ENCODE data around the gene BCAR3. TPM values are rescaled to one million over a fixed set of nuclear protein-coding genes. Genes with fewer than 3 reads are reported as not detected.

Gene BCAR3
- total and polyA plus RNA-seq, 2 of the 4 experiments (the other 2 are of a cell fraction), result 41.4 to 46.4 TPM

DNA sequence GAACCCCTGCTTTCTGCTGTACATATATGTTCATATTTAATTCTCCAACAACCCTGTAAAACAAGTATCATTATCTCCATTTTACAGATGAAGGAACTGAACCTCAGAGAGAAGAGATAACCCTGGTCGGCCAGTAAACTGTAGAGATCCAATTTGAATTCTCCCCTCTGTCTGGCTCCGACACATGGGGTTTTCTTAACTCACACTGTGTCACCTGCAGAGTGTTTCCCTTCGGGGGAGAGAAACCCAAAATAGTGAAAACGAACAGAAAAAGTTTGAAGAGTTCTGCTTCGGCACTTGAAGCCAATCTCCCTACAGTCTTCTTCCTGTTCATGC lies 17.4 kb upstream of the BCAR3 start:
- H3K4me1 ChIP-seq (ENCODE audit: control insufficient read depth, insufficient read depth, low read length), result peaks cover 21% of the 10 kb centered on the region
- DNase-seq (no peak), ATAC-seq (ENCODE audit: low read depth) (no peak)
- intact Hi-C loops (cut with micrococcal nuclease) (no loop called here), dilution Hi-C loops (cut with HindIII; ENCODE audit: low sequenced_read_pairs, unreplicated experiment) (no loop called here), in situ Hi-C loops (cut with MboI; ENCODE audit: low sequenced_read_pairs) (loop anchor here (10.0 kb wide), 1 partner anchor 64 kb away; no protein-coding TSS in a partner anchor)
- peaks cover 35% of the 10 kb centered on the region for H3K9me1 ChIP-seq (ENCODE audit: insufficient read depth, low read length)
- peak overlapping the region; percentile 61; the same call in 2 of the 3 replicates for H2BK15ac ChIP-seq (ENCODE audit: low read depth, low read length)
- no peak overlapping the region for H3K4me2 ChIP-seq (ENCODE audit: low read depth, low read length)
- H3K4ac ChIP-seq (ENCODE audit: low read depth, low read length), result peak overlapping the region; percentile 41; the same call in 1 of the 2 replicates
- no peaks in the 10 kb centered on the region for H3K36me3 ChIP-seq (ENCODE audit: control insufficient read depth, insufficient read depth, low read length)
- H2BK5ac ChIP-seq (ENCODE audit: low read depth, low read length, poor library complexity, severe bottlenecking), result no peak overlapping the region
- POLR2A ChIA-PET (ENCODE audit: unreplicated experiment), result no interaction called here
- CTCF ChIA-PET, result no interaction called here
- H2AK9ac ChIP-seq (replicated peaks; ENCODE audit: low read depth, low read length, poor library complexity), result no peak overlapping the region
- no peaks in the 10 kb centered on the region for H3K27me3 ChIP-seq (ENCODE audit: control insufficient read depth, insufficient read depth, low read length)
- no peak overlapping the region for H3K27ac ChIP-seq (ENCODE audit: insufficient read depth, low read length)
- H4K20me1 ChIP-seq (ENCODE audit: insufficient read depth, low read length), result no peaks in the 10 kb centered on the region
- no peak overlapping the region for H3K18ac ChIP-seq (ENCODE audit: low read depth, low read length)
- H3K9ac ChIP-seq (ENCODE audit: low read depth, low read length), result no peak overlapping the region
- H4K5ac ChIP-seq (ENCODE audit: low read depth, low read length), result no peak overlapping the region
- H4K91ac ChIP-seq (ENCODE audit: insufficient read depth, low read depth, low read length), result peak overlapping the region; percentile 53; the same call in 1 of the 2 replicates
- H3K23ac ChIP-seq (ENCODE audit: low read depth, low read length), result no peak overlapping the region
- no peak overlapping the region for H2AFZ ChIP-seq (replicated peaks; ENCODE audit: low read length, poor library complexity)
- no peaks in the 10 kb centered on the region for H3K9me3 ChIP-seq (ENCODE audit: control insufficient read depth, insufficient read depth, low read length)
- BruUV-seq (replicated peaks), result no TSS peak
- 0 out of 2 replicates have a peak overlapping the region, but pooled peaks have one; percentile 7 for H3K14ac ChIP-seq (replicated peaks; ENCODE audit: low read depth, low read length)
- no peak for TF ChIP-seq MAFK (IDR thresholded peaks at IDR 0.05; ENCODE audit: low read depth, low read length)
- no peak for TF ChIP-seq CHD1 (IDR thresholded peaks at IDR 0.05; ENCODE audit: low read depth, low read length)
- no peak for TF ChIP-seq RCOR1 (IDR thresholded peaks at IDR 0.05; ENCODE audit: insufficient replicate concordance, low read length)
- TF ChIP-seq NFE2L2 (IDR thresholded peaks at IDR 0.05; ENCODE audit: low read depth, low read length), result no peak
- no peak for TF ChIP-seq FOS (IDR thresholded peaks at IDR 0.05; ENCODE audit: low read depth, low read length)
- TF ChIP-seq RAD21 (IDR thresholded peaks at IDR 0.05; ENCODE audit: low read length), result no peak
- TF ChIP-seq POLR2A (IDR thresholded peaks at IDR 0.05; ENCODE audit: low read depth, low read length), result no peak
- TF ChIP-seq RFX5 (IDR thresholded peaks at IDR 0.05; ENCODE audit: low read depth, low read length), result no peak
- TF ChIP-seq MAZ (IDR thresholded peaks at IDR 0.05; ENCODE audit: borderline replicate concordance, low read depth, low read length), result no peak
- no peak for TF ChIP-seq SMC3 (IDR thresholded peaks at IDR 0.05; ENCODE audit: low read depth, low read length)
- TF ChIP-seq MXI1 (IDR thresholded peaks at IDR 0.05; ENCODE audit: borderline replicate concordance, low read depth, low read length), result no peak
- no peak for TF ChIP-seq CTCF (conservative IDR thresholded peaks at IDR 0.05; ENCODE audit: low read depth, low read length)
- TF ChIP-seq BHLHE40 (IDR thresholded peaks at IDR 0.05; ENCODE audit: low read depth, low read length), result no peak
- no peak for TF ChIP-seq USF2 (IDR thresholded peaks at IDR 0.05; ENCODE audit: low read depth, low read length)
- no peak for TF ChIP-seq ELK1 (IDR thresholded peaks at IDR 0.05; ENCODE audit: borderline replicate concordance, low read depth, low read length)
- no peak for TF ChIP-seq CEBPB (IDR thresholded peaks at IDR 0.05; ENCODE audit: low read depth, low read length)
- H3K79me1 ChIP-seq (ENCODE audit: low read depth in 1 of 2, low read length in 2 of 2), result peaks cover 8 to 26% of the 10 kb centered on the region in 2 experiments; a peak in 2 of 4 replicates
- WGBS, 2 experiments (ENCODE audit: extremely low coverage in 2 of 2, insufficient read length in 1 of 2), result no CpG with 5 or more reads among the region's 5 CpGs
- H2AK5ac ChIP-seq (ENCODE audit: low read depth, low read length), result peak overlapping the region; percentile 56; the same call in 1 of the 2 replicates
- H3K4me3 ChIP-seq (ENCODE audit: insufficient read depth, low read depth, low read length), result no peak overlapping the region
- H3K56ac ChIP-seq (ENCODE audit: extremely low read depth, insufficient read depth, low read length), result no peak overlapping the region
- H2BK20ac ChIP-seq (ENCODE audit: low read depth, low read length), result peak overlapping the region; percentile 70; the same call in 1 of the 2 replicates
- no peak overlapping the region; a peak in 1 of 4 replicates for H4K8ac ChIP-seq (ENCODE audit: low read depth in 2 of 2, low read length in 2 of 2)
- peak overlapping the region; percentile 35; the same call in 1 of the 2 replicates for H2BK120ac ChIP-seq (ENCODE audit: low read depth, low read length)

All from IMR-90 (cell line).